GM23338 (cell line): ENCODE results near the gene NIBAN1. TPM values are rescaled to one million over a fixed set of nuclear protein-coding genes. Genes with fewer than 3 reads are reported as not detected.

Experiments
- ATAC-seq: fragments of 200-7000 bp; cut with Tn5 transposase; 3 replicates; pipeline ENCODE4 v1.9.1; 2020
- DNase-seq: peaks from one replicate; pipeline ENCODE4 v3.0.0-alpha.2; 2015; ENCODE audit warnings: low spot score
- H2AFZ ChIP-seq: fragments of 200-600 bp; sonication (generic); 2 replicates; pipeline ENCODE4 v1.8.0; 2016; ENCODE audit warnings: antibody characterized with exemption, mild to moderate bottlenecking, moderate library complexity
- H3F3A ChIP-seq: fragments of 200-600 bp; sonication (generic); replicated peaks from 2 replicates; pipeline ENCODE4 v1.8.0; 2017; ENCODE audit warnings: antibody characterized with exemption, mixed run types, low read depth
- H3K27ac ChIP-seq: fragments of 200-600 bp; sonication (generic); 2 replicates; pipeline ENCODE4 v1.6.1; 2016; ENCODE audit warnings: low read depth
- H3K27me3 ChIP-seq: fragments of 200-600 bp; sonication (generic); 2 replicates; pipeline ENCODE4 v1.8.0; 2016; ENCODE audit warnings: mild to moderate bottlenecking, mixed run types, moderate library complexity; ENCODE audit not compliant: insufficient read depth
- H3K36me3 ChIP-seq: fragments of 200-600 bp; sonication (generic); 2 replicates; pipeline ENCODE4 v1.8.0; 2016; ENCODE audit warnings: mild to moderate bottlenecking; ENCODE audit not compliant: insufficient read depth
- H3K4me1 ChIP-seq: fragments of 200-600 bp; sonication (generic); 2 replicates; pipeline ENCODE4 v1.8.0; 2016; ENCODE audit warnings: mild to moderate bottlenecking, moderate library complexity; ENCODE audit not compliant: insufficient read depth
- H3K4me2 ChIP-seq: fragments of 200-600 bp; sonication (generic); 2 replicates; pipeline ENCODE4 v1.7.1; 2017; ENCODE audit warnings: mixed run types
- H3K4me3 ChIP-seq: fragments of 200-600 bp; sonication (generic); 2 replicates; pipeline ENCODE4 v1.6.1; 2016; ENCODE audit warnings: mixed run types
- H3K79me2 ChIP-seq: fragments of 200-600 bp; sonication (generic); replicated peaks from 2 replicates; pipeline ENCODE4 v1.8.0; 2017; ENCODE audit warnings: mild to moderate bottlenecking; ENCODE audit not compliant: insufficient read depth
- H3K9me2 ChIP-seq: fragments of 200-600 bp; sonication (generic); 2 replicates; pipeline ENCODE4 v1.8.0; 2017; ENCODE audit not compliant: insufficient read depth
- H4K20me1 ChIP-seq: fragments of 200-600 bp; sonication (generic); replicated peaks from 2 replicates; pipeline ENCODE4 v1.8.0; 2017; ENCODE audit warnings: mild to moderate bottlenecking; ENCODE audit not compliant: insufficient read depth
- H3K27ac Mint-ChIP-seq: 2 replicates; pipeline ENCODE4 v1.8.0; 2020; ENCODE audit warnings: inconsistent platforms, mild to moderate bottlenecking, moderate library complexity, mixed read lengths
- H3K27me3 Mint-ChIP-seq: 3 replicates; pipeline ENCODE4 v1.8.0; 2022; ENCODE audit warnings: low read depth, mild to moderate bottlenecking, moderate library complexity, mixed read lengths, inconsistent platforms; ENCODE audit not compliant: insufficient read depth, poor library complexity
- H3K36me3 Mint-ChIP-seq: 3 replicates; pipeline ENCODE4 v1.8.0; 2021; ENCODE audit warnings: low read depth, mild to moderate bottlenecking, inconsistent platforms, moderate library complexity, mixed read lengths
- H3K4me1 Mint-ChIP-seq: 3 replicates; pipeline ENCODE4 v1.8.0; 2020; ENCODE audit warnings: mild to moderate bottlenecking, inconsistent platforms, mixed read lengths
- H3K4me3 Mint-ChIP-seq: 3 replicates; pipeline ENCODE4 v1.8.0; 2021; ENCODE audit warnings: moderate library complexity, mild to moderate bottlenecking, inconsistent platforms, mixed read lengths
- H3K9me3 Mint-ChIP-seq: 3 replicates; pipeline ENCODE4 v1.8.0; 2020; ENCODE audit warnings: moderate library complexity, mild to moderate bottlenecking, inconsistent platforms, mixed read lengths
- CREB1 ChIP-seq: fragments of 250-450 bp; sonication (Bioruptor Pico); IDR thresholded peaks from 2 replicates; pipeline ENCODE4 v1.5.0; 2020; ENCODE audit warnings: low read depth, mild to moderate bottlenecking, moderate library complexity
- EZH2 ChIP-seq: fragments of 200-600 bp; sonication (generic); IDR thresholded peaks from one replicate; pipeline ENCODE4 v1.8.0; 2017; ENCODE audit warnings: antibody characterized with exemption, mild to moderate bottlenecking, low read depth; ENCODE audit not compliant: unreplicated experiment
- EZH2phosphoT487 ChIP-seq: fragments of 200-600 bp; sonication (generic); IDR thresholded peaks from one replicate; pipeline ENCODE4 v1.8.1; 2018; ENCODE audit warnings: antibody characterized with exemption; ENCODE audit not compliant: unreplicated experiment
- JUNB ChIP-seq: IDR thresholded peaks from one replicate; pipeline ENCODE4 v1.6.1; 2016; ENCODE audit warnings: antibody characterized with exemption; ENCODE audit not compliant: unreplicated experiment
- NANOG ChIP-seq: IDR thresholded peaks from 2 replicates; pipeline ENCODE4 v1.6.1; 2016; ENCODE audit warnings: antibody characterized with exemption, borderline replicate concordance
- POLR2AphosphoS5 ChIP-seq: IDR thresholded peaks from 2 replicates; pipeline ENCODE4 v1.6.1; 2016; ENCODE audit warnings: antibody characterized with exemption, low read depth
- STAT1 ChIP-seq: IDR thresholded peaks from one replicate; pipeline ENCODE4 v1.6.1; 2016; ENCODE audit warnings: antibody characterized with exemption; ENCODE audit not compliant: unreplicated experiment
- ZNF114 ChIP-seq: fragments of 250-450 bp; sonication (Bioruptor Pico); IDR thresholded peaks from 2 replicates; pipeline ENCODE4 v1.5.0; 2020; ENCODE audit warnings: mild to moderate bottlenecking, moderate library complexity
- ZNF331 ChIP-seq: fragments of 250-450 bp; sonication (Bioruptor Pico); IDR thresholded peaks from 2 replicates; pipeline ENCODE4 v1.5.0; 2020; ENCODE audit warnings: low read depth, mild to moderate bottlenecking, moderate library complexity
- polyA plus RNA-seq: library from polyadenylated mRNA; unstranded; fragments of >200 nt; fragmentation: Nextera tagmentation; extraction: Ambion mirVana; gene quantifications from 2 replicates; pipeline ENCODE4 v1.2.1, GENCODE V29; 2016
- total RNA-seq: library from RNA; depleted of rRNA; stranded (reverse); fragments of >200 nt; shearing (Covaris generic); gene quantifications from 2 replicates; pipeline ENCODE4 v1.2.3, GENCODE V29; 2014
- TF ChIP-seq, protein P1 (sequence below), 2 experiments: fragments of 200-600 bp in 1 of 2; sonication (generic) in 1 of 2; conservative IDR thresholded peaks; 2 replicates each; pipeline versions ENCODE4 v1.5.1 to v1.6.1; 2016 to 2017; ENCODE audit warnings: antibody characterized with exemption in 2 of 2, low read depth in 2 of 2, mild to moderate bottlenecking in 2 of 2, moderate library complexity in 1 of 2
- TF ChIP-seq, protein P2 (sequence below): fragments of 250-450 bp; sonication (Bioruptor Pico); IDR thresholded peaks from 2 replicates; pipeline ENCODE4 v1.5.0; 2020; ENCODE audit warnings: mild to moderate bottlenecking, moderate library complexity
- TF ChIP-seq, protein P3 (sequence below): IDR thresholded peaks from one replicate; pipeline ENCODE4 v1.6.1; 2018; ENCODE audit warnings: antibody characterized with exemption; ENCODE audit not compliant: unreplicated experiment
- TF ChIP-seq, protein P4 (sequence below): IDR thresholded peaks from 2 replicates; pipeline ENCODE4 v1.6.1; 2016; ENCODE audit warnings: antibody characterized with exemption

Gene NIBAN1
- total and polyA plus RNA-seq, 2 experiments from 2014 or later, result 5.5 to 12.3 TPM

DNA sequence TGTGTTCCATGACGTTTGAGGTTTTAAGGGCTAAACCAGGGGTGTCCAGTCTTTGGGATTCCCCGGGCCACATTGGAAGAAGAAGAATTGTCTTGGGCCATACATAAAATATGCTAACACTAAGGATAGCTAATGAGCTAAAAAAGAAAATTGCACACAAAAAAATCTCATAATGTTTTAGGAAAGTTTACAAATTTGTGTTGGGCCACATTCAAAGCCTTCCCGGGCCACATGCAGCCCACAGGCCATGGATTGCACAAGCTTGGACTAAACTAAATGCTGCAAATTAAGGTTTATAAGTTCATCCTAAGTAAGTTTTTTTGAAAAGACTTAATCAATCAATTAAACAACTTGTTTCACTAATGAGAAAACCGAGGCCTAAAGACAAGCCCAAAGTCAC, 21.9 kb downstream of the NIBAN1 start:
- no peaks in the 10 kb centered on the region for H3K36me3 ChIP-seq

More for the DNA sequence above, 21.9 kb downstream of the NIBAN1 start:
- H3K27me3 ChIP-seq, result no peaks in the 10 kb centered on the region
- no peak for TF ChIP-seq CREB1 (CRISPR knock-in tag)
- TF ChIP-seq POLR2AphosphoS5, result no peak
- no peak for TF ChIP-seq ZNF331 (CRISPR knock-in tag)
- TF ChIP-seq, protein P1, sequence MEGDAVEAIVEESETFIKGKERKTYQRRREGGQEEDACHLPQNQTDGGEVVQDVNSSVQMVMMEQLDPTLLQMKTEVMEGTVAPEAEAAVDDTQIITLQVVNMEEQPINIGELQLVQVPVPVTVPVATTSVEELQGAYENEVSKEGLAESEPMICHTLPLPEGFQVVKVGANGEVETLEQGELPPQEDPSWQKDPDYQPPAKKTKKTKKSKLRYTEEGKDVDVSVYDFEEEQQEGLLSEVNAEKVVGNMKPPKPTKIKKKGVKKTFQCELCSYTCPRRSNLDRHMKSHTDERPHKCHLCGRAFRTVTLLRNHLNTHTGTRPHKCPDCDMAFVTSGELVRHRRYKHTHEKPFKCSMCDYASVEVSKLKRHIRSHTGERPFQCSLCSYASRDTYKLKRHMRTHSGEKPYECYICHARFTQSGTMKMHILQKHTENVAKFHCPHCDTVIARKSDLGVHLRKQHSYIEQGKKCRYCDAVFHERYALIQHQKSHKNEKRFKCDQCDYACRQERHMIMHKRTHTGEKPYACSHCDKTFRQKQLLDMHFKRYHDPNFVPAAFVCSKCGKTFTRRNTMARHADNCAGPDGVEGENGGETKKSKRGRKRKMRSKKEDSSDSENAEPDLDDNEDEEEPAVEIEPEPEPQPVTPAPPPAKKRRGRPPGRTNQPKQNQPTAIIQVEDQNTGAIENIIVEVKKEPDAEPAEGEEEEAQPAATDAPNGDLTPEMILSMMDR (conservative IDR thresholded peaks at IDR 0.05; ENCODE audit: low read depth in 2 of 2), result no peak
- TF ChIP-seq NANOG, result no peak
- no peak for TF ChIP-seq JUNB
- TF ChIP-seq, protein P2, sequence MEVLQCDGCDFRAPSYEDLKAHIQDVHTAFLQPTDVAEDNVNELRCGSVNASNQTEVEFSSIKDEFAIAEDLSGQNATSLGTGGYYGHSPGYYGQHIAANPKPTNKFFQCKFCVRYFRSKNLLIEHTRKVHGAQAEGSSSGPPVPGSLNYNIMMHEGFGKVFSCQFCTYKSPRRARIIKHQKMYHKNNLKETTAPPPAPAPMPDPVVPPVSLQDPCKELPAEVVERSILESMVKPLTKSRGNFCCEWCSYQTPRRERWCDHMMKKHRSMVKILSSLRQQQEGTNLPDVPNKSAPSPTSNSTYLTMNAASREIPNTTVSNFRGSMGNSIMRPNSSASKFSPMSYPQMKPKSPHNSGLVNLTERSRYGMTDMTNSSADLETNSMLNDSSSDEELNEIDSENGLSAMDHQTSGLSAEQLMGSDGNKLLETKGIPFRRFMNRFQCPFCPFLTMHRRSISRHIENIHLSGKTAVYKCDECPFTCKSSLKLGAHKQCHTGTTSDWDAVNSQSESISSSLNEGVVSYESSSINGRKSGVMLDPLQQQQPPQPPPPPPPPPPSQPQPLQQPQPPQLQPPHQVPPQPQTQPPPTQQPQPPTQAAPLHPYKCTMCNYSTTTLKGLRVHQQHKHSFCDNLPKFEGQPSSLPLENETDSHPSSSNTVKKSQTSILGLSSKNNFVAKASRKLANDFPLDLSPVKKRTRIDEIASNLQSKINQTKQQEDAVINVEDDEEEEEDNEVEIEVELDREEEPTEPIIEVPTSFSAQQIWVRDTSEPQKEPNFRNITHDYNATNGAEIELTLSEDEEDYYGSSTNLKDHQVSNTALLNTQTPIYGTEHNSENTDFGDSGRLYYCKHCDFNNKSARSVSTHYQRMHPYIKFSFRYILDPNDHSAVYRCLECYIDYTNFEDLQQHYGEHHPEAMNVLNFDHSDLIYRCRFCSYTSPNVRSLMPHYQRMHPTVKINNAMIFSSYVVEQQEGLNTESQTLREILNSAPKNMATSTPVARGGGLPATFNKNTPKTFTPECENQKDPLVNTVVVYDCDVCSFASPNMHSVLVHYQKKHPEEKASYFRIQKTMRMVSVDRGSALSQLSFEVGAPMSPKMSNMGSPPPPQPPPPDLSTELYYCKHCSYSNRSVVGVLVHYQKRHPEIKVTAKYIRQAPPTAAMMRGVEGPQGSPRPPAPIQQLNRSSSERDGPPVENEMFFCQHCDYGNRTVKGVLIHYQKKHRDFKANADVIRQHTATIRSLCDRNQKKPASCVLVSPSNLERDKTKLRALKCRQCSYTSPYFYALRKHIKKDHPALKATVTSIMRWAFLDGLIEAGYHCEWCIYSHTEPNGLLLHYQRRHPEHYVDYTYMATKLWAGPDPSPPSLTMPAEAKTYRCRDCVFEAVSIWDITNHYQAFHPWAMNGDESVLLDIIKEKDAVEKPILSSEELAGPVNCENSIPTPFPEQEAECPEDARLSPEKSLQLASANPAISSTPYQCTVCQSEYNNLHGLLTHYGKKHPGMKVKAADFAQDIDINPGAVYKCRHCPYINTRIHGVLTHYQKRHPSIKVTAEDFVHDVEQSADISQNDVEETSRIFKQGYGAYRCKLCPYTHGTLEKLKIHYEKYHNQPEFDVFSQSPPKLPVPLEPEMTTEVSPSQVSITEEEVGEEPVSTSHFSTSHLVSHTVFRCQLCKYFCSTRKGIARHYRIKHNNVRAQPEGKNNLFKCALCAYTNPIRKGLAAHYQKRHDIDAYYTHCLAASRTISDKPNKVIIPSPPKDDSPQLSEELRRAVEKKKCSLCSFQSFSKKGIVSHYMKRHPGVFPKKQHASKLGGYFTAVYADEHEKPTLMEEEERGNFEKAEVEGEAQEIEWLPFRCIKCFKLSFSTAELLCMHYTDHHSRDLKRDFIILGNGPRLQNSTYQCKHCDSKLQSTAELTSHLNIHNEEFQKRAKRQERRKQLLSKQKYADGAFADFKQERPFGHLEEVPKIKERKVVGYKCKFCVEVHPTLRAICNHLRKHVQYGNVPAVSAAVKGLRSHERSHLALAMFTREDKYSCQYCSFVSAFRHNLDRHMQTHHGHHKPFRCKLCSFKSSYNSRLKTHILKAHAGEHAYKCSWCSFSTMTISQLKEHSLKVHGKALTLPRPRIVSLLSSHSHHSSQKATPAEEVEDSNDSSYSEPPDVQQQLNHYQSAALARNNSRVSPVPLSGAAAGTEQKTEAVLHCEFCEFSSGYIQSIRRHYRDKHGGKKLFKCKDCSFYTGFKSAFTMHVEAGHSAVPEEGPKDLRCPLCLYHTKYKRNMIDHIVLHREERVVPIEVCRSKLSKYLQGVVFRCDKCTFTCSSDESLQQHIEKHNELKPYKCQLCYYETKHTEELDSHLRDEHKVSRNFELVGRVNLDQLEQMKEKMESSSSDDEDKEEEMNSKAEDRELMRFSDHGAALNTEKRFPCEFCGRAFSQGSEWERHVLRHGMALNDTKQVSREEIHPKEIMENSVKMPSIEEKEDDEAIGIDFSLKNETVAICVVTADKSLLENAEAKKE (CRISPR knock-in tag), result no peak
- no peak for TF ChIP-seq STAT1
- TF ChIP-seq, protein P3, sequence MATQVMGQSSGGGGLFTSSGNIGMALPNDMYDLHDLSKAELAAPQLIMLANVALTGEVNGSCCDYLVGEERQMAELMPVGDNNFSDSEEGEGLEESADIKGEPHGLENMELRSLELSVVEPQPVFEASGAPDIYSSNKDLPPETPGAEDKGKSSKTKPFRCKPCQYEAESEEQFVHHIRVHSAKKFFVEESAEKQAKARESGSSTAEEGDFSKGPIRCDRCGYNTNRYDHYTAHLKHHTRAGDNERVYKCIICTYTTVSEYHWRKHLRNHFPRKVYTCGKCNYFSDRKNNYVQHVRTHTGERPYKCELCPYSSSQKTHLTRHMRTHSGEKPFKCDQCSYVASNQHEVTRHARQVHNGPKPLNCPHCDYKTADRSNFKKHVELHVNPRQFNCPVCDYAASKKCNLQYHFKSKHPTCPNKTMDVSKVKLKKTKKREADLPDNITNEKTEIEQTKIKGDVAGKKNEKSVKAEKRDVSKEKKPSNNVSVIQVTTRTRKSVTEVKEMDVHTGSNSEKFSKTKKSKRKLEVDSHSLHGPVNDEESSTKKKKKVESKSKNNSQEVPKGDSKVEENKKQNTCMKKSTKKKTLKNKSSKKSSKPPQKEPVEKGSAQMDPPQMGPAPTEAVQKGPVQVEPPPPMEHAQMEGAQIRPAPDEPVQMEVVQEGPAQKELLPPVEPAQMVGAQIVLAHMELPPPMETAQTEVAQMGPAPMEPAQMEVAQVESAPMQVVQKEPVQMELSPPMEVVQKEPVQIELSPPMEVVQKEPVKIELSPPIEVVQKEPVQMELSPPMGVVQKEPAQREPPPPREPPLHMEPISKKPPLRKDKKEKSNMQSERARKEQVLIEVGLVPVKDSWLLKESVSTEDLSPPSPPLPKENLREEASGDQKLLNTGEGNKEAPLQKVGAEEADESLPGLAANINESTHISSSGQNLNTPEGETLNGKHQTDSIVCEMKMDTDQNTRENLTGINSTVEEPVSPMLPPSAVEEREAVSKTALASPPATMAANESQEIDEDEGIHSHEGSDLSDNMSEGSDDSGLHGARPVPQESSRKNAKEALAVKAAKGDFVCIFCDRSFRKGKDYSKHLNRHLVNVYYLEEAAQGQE, result no peak
- TF ChIP-seq, protein P4, sequence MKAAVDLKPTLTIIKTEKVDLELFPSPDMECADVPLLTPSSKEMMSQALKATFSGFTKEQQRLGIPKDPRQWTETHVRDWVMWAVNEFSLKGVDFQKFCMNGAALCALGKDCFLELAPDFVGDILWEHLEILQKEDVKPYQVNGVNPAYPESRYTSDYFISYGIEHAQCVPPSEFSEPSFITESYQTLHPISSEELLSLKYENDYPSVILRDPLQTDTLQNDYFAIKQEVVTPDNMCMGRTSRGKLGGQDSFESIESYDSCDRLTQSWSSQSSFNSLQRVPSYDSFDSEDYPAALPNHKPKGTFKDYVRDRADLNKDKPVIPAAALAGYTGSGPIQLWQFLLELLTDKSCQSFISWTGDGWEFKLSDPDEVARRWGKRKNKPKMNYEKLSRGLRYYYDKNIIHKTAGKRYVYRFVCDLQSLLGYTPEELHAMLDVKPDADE, result no peak
- no peak for TF ChIP-seq ZNF114
- no peak for TF ChIP-seq EZH2phosphoT487
- no peak for TF ChIP-seq EZH2
- no peaks in the 10 kb centered on the region for H3F3A ChIP-seq
- no peak for ATAC-seq
- no peaks in the 10 kb centered on the region for H3K9me2 ChIP-seq
- H3K27ac ChIP-seq, result no peak overlapping the region
- peaks cover 6% of the 10 kb centered on the region for H3K4me1 ChIP-seq
- H3K27me3 Mint-ChIP-seq, result peaks cover 5% of the 10 kb centered on the region
- no peak overlapping the region for H3K4me2 ChIP-seq
- no peaks in the 10 kb centered on the region for H3K79me2 ChIP-seq
- DNase-seq, result no peak
- no peak overlapping the region for H3K27ac Mint-ChIP-seq
- H2AFZ ChIP-seq, result no peak overlapping the region
- H3K4me1 Mint-ChIP-seq, result peaks cover 8% of the 10 kb centered on the region; the same call in 1 of the 3 replicates
- no peak overlapping the region for H3K4me3 ChIP-seq
- H3K36me3 Mint-ChIP-seq, result no peaks in the 10 kb centered on the region
- H3K9me3 Mint-ChIP-seq, result no peaks in the 10 kb centered on the region
- H4K20me1 ChIP-seq, result no peaks in the 10 kb centered on the region
- no peak overlapping the region for H3K4me3 Mint-ChIP-seq
